Measurements from ENCODE around the gene SSUH2.
"Not testable (repeated sequence)": the region's sequence is repeated elsewhere in the genome, so short reads cannot be mapped to it uniquely, and the experiment has no call there.

Gene SSUH2

DNA sequence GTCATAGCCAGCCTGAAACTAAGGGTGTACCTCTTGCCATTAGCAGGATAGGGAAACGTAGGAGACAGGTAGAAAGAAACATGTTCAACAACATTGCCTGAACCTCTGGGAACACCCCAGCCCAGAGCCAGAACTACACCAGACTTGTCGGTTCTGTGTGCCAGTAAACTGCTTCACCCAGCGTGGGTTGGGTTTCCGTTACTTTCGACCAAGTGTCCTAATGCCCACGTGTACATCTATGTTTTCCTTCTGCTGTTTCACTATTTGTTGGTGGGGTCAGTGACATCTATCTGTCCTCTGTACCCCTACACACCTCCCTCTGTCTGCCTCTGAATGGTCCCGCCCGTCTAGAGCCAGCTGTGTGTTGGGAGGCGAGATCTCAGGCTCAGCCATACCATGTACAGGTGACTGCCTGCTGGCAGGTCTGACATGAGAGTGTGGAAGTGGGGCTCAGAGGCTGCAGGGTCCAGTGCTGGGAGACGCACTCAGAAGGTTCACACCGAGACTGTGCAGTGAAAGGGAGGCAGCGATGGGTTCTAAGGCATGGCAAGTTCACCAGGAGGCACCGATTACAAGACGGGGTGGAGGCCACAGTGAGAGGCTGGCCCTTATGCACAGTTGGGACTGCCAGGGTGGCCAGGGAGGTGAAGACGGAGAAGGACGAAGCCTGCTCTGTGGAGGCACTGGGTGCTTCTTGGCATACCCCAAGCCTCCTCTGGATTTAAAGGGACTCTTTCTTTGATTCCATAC is 36.4 kb downstream of the SSUH2 start:
- DNase-seq: no peak

DNA sequence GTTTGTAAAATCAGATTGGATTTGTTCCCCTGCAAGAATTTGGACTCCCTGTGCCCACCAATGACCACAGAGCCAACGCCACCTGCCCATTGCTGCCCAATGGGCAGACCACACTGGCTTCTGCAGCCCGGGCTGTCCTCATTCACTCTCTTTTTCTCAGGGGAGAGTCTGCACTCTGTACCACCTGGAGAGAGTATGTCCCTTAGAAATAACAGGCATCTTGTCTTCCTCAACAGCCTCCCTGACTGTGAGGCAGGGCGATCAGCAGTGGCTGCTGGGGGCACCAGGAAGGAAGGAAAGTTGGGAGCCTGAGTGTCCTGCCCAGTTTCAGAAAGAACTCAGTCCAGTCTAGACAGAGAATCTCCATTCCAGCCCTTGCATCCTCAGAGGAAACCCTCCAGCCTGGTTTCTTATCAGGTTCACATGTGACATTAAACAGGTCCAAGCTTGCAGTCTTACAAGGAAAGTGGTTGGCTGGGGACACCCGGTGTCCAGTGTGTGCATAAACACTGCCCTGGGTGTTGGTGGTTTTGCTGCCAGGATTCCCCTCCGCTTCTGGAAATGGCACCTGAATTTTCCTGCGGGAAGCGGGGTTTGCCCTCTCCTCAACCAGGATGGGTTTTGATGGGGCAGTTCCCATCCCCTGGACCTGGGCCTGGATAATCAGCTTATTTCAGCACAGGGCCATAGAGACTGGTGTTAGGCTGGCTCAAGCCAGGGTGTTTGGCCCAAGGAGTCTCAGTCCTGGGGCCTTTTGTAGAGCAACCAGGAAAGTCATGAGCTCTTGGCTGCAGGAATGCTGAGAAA is 37.2 kb downstream of the SSUH2 start:
- DNase-seq: no peak

DNA sequence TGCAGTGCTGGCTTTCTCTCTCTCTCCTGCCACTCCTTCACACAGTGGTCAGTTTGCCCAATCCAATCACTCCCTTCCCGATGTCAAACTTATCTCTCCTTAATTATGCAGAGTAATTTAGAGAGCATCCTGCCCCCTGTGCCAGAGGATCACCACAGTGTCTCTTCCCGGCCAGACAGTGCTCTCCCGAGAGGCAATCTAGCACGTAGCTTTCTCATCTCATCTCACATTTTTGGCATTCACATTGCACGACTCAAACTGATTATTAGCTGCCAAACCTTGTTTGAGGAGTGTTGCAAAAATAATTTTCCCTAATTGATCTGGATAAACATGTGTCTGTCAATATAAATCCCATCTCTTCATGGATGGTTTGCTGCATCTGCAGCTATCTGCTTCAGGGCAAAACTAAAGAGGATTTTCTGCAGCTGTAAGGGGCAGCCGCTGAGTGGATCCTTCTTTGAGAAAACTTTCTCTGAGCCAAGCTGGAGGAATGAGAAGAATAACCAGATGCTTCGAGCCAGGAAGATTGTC is 37.8 kb downstream of the SSUH2 start:
- no peak for DNase-seq

DNA sequence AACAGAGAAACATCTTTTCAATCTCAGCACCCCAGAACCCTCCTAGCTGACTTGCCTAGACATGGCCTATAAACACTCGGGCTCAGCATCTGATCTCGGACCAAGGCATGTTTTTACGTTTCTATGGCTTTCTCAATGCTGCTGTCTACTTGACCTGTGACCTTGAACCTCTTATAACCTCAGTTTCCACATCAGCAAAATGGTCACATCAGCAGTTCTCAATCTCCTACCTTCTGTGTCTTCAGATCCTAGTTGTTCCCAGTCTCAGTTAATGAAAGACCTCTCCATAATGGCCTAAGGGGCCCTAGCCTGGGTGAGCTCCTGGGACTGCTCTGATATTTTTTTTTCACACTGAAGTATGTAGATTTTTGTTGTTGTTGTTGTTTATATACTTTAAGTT is 39.6 kb downstream of the SSUH2 start:
- DNase-seq: no peak

DNA sequence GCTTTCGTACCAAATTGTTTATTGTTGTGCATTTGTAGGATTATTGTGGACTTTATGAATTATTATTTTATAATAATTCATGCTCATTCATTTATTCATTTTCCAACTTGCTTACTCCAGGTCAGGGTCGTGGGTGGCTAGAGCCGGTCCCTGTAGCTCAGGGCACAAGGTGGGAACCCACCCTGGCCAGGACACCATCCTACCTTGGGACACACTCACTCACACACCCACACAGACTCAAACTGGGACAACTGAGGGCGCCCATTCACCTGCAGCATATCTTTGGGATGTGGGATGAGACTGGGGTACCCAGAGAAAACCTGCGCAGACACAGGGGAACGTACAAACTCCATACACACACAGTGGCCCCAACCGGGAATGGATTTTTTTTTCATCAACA is 40.6 kb downstream of the SSUH2 start:
- DNase-seq: no peak

DNA sequence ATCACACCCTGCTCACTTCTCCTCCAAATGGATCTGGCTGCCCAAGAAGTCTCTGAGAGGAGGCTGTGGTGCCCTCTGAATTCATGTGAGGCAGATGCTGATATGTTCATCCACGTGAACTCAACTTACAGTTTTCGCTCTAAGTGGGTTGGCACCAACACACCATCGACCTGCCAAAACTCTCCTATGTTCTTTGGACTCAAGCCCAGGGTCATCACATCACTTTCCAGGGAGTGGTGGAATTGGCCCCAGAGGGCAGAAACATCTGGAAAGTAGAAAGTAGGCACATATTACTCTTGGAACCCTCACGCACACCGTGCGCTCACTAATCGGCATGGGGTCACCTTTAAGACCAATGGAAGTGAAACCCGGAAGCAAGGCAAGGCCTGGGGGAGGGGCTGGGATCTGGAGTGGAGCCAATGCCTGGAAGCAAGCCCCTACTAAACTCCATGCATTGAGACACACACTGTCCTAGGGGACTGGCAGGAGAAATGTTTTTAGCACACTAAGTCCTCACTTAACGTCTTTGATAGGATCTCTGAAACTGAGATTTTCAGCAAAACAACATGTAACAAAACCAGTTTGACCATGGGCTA is 41.4 kb downstream of the SSUH2 start:
- no peak for DNase-seq

DNA sequence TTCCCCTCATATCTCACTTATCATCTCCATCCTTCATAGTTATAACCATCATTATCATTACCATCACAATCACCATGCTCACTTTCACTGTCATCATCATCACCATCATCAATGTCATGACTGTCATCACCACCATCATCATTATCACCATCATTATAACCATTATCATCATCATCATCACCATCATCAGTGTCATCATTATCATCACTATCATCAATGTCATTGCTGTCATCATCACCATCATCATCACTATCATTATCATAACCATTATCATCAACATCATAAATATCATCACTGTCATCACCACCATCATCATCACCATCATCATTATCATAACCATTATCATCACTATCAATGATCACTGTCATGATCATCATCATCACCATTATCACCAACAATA is 44.1 kb downstream of the SSUH2 start:
- no peak for DNase-seq

DNA sequence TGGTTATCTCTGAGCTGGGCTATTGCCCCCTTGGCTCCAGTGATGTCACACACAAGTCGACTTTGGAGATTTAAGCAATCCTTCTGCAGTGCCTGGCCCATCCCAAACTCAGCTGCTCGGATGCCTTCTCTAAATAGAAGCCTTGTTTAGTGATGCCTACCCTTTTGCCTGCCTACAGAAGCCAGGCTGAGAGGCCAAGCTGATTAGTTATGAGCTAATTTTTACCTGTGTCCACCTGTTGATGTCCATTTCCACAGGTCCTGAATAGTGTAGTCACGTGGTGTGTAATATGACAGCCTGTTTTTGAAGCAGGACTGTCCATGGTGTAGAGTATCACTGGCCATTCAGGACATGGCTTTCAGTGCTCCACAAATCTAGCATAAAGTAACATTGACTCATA is 45.5 kb downstream of the SSUH2 start:
- no peak for DNase-seq

DNA sequence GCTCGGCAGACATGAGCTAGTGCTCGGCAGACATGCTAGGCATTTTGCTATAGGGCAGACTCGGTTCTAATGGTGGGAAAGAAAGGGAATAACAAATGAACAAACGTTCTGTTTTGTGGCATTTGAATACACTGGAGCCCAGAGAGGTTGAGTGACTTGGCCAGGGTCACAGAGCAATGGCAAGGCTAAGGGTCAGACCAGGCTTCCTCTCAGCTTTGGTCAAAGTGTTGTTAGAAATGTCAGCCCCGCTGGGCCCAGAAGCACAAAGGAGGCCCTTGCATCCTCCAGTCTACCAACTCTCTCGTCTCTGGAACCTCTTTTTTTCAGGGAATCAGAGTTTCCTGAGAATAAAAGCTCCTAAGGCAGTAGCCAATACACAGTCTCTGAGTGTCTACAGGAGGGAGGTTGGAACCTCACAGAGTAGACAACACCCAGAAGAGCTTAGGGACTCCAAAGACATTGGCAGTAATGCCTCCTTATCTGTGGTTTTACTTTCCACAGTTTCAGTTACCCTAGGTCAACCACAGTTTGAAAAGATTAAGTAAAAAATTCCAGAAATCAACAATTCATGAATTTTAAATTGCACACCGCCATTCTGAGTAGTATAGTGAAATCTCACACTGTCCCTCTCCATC is 47.3 kb downstream of the SSUH2 start:
- no peak for DNase-seq

DNA sequence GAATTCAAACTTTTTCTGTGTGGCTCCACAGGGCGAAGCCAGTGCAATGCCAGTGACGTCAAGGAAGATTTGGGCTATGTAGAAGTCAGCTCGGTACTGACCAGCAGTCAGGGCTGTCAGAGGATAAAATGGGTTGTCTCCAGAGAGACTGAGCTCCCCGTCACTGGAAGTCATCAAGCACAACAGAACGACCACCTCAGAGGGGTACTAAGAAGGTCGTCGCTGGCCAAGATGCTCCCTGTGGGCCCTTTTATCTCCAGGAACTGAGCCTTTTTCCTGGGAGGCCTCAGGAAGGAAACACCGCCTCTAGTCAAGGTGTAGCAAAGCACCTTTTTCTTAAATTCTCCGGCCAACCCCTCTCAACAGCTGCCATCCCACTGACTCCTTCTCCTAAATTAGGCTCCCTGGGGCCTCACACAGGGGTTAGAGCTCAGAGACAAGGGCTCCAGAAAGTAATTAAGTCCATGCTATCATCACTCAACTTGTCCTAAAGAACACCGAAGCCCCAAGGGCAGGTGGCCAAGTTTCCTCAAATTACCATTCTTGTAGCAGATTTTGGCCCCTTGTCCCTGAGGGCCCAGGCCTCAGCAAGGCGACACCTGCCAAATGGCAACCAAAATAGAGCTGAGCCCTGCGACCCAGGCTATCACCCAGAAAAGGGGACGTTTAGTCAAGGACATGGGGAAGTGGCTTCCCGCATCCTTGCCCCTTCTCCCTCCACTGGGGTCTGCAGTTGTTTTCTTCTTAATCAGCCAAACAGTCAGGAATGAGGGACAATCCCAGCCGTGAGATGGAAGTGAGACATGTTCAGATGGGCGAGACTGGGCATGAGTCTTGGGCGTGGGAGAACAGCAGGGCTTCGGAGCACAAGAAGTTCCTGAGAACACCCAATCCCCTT is 48.0 kb downstream of the SSUH2 start:
- no peak for DNase-seq

DNA sequence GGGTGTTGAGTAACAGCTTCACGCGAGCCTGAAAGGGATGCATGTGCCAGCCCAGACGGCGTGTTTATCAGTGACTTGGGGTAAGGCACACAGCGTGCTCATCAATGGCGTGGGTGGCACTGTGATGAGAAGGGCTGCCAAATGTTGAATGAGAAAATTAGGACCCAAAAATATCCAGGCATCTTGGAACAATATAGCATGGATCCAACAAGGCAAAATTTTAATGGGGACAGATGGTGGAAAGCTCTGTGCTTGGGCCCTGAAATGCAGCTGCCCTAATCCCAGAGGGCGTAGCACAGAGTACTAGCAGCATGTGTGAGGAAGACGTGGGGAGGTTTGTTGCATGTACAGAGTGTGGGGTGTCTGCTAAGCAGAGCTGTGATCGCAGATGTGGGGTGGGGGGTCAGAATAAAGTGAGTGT is 48.9 kb downstream of the SSUH2 start:
- no peak for DNase-seq

DNA sequence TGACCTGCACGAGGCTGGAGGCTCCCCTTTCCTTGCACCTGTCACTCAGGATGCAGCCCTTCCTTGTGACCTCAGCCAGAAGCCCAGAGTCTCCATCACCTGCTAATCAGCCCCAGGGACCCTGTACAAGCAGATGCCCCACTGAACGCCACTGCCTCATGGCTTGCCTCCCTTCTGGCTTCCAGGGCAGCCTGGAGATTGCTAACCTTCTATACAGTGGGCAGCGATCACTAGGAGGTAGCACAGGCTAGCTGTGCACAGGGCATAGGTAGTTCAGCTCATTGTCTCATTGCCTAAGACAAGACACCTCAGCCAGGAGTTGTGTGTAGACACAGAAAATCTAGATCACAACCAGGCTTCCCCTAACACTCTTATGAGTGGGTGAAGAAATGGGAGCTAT is 49.3 kb downstream of the SSUH2 start:
- DNase-seq: no peak

DNA sequence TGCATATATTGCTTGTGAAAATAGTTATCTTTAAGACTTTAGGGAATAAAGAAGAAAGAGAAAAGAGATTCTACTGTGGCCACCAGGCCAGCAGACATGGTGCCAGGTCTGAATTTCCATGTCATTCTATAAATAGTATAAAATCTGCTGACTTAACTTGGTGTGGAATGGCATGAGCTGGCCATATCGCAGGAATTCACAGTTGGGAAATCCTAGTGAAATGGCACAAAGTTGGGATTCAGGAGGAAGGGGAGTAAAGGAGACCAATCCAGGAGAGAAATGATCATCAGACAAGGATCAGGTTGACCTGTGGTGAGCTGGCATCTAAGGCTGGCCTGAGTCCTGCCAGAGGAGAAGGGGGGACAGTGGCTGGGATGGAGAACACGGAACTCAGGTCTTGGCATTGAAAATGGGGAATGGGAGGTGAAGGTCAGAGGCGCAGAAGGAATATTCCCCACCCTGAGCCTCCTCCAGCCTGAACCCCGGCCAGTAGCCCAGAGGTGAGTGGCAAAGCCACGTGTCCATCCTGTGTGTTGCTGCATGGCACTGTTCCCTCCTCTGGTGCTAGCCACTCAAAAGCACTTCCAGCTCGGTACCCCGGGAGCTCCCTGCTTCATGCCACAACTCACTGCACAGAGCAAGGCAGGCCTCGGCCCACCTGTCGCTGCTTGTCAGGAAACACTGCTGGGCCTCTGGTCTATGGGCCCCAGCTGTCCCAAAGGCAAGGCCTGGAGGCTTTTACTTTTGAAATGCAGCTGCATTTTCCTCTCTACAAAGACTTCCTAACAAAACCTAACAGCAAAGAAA is 51.4 kb downstream of the SSUH2 start:
- no peak for DNase-seq

DNA sequence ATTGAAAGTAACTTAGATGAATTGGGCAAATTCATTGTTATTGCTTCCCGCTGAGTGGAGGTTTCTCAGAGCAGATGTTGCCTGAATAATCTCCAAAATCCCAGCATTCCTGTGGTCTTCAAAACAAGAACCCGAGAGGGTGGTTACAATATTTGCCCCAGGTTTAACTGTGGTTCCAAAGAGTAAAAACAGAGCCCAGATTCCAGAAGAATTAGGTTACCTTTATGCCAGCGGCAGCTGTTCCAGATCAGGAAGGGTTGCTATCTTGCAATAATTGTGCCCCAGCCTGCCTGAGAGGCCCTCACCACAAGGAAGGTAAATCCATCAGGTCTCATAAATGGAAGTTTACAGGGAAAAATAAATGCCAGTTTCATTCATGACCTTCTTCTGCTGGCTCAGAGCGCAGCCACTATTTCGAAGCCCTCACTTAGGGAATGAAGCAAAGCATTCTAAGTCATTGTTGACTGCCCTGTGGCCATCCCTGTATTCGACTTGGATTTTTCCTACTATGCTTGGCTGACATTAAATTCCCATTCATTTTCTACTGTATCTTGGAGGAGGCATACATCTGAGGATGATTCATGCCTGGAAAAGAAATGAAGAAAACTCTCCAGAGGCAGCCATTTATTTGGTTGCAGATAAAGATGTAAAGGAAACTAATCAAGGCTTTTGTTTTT is 54.6 kb downstream of the SSUH2 start:
- no peak for DNase-seq

DNA sequence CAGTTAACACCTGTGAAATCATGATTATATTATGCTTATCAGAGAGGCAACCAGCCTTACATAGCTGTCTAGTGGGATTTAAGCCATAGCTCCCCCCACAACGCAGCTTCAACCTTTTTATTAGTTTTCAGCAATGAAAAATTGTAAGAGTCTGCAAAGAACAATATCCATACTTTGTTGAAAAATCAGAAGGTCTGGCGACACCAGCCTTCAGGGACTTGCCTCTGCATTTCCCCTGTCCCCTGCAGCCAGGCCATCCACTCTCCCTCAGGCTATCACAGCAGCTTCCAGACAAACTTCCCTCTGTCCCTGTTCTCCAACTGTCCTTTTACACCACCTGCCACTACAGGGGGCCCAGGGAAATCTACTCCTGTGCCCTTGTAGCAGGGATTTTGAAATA is 59.9 kb downstream of the SSUH2 start:
- no peak for DNase-seq

DNA sequence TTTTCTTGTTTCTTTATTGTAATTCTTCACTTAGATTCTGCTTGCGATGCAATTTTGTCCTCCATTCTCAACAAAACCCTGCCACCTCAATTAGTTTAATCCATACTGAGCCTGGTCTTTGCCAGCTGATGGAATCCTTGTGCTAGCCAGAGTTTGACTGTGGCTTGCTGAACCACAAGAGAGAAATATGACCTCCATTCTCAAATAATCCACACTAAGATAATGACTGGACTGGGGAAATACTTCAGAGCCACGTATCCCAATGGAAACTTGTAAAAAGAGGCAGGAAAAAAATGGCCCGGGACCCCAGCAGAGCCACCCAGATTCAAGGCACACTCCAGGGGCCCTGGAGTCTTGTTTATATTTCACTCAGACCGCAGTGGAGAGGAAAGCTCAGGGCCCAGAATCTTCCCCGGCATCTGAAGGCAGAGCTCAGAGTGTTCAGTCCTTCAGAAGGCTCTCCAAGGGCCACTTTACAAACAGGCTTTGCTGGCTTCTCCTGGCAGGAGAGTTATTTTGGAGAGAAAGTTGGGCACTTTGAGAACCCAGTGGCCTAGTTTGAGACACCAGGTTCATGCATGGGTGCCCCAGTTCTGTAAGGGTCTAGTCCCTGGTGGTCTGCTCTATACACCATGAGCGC is 62.7 kb downstream of the SSUH2 start:
- no peak for DNase-seq

DNA sequence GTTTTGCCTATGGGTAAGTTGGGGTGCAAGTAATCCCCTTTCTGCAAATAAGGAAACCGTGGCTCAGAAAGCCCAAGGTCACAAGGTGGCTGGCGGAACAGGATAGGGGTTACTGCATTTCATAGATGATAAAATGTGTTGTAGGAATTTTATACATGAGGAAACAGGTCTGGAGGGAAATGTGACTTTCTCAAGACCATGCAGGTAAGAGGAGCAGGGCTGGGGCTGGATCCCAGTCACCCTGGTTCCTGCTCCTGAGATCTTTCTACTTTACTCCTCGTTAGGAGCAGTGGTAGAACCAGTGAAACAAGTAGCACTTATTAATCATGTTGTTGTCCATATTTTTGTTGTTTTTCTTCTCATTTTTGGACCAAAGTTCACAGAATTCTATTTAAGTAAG is 63.2 kb downstream of the SSUH2 start:
- no peak for DNase-seq

DNA sequence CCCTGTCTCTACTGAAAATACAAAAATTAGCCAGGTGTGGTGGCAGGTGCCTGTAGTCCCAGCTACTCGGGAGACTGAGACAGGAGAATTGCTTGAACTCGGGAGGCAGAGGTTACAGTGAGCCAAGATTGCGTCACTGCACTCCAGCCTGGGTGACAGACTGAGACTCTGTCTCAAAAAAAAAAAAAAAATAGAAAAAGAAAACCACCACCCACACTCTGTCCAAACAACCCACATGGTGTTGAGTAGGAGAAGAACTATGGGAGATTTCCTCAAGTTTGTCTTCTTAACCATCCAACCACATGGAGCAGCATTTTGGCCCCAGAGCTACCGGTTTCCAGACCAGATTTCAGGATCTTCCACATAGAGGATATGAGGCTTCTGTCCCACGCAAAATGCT is 64.2 kb downstream of the SSUH2 start:
- not testable (repeated sequence) for DNase-seq

DNA sequence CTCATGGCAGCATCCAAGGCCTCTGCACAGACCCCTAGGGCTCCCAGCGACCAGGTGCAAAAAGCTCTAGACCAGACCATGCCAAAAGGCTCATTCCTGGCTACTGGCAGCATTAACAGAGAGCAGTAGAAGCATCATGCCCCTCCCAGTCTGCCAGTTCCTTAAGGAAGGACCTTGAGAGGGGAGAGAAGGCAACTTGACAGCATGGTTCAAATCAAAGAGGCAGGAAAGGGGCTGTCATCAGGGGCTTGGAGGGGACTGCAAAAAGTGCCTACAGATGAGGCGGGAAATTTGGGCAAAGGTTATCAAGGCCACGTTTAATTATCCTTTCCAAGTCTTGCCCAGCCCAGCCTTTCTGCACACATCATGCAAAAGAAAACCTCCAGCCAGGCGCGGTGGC is 64.7 kb downstream of the SSUH2 start:
- no peak for DNase-seq

DNA sequence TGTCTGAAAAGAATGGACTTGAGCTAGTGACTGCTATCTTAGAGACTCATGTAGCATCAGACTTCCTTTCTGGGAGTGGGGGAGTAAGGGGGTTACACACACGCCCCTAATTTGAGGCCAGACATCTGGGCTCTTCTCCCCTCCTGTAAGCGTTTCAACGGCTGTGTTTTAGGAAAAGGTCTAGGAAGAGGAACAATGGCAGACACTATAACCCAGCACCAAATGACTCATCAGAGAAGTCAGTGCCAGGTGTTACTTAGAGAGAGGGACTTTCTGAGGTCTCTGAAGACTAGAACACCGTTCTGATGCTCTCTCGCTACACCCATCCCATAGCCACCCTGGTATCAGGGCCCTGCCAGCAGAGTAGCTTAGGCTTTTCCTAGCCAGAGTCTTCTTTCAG is 65.5 kb downstream of the SSUH2 start:
- DNase-seq: no peak
